Panc1 (cell line): Measurements from ENCODE around the gene PCDH8. TPM values are rescaled to one million over a fixed set of nuclear protein-coding genes. Genes with fewer than 3 reads are reported as not detected.

Source experiments
- ATAC-seq: fragments of 200-7000 bp; cut with Tn5 transposase; 2 replicates; pipeline ENCODE4 v1.9.1; 2020; ENCODE audit warnings: mild to moderate bottlenecking, moderate library complexity
- BruUV-seq: library from RNA; stranded (reverse); fragments of 400-500 nt; replicated peaks from 2 replicates; lab custom pipeline; 2021; lab: Mats Ljungman, UMichigan
- CTCF ChIA-PET: fragments of 300-600 bp; sonication (Branson Sonifier 250); formaldehyde crosslinking; loops from one replicate; lab custom pipeline; 2022; ENCODE audit warnings: antibody characterized with exemption; lab: Charles Lee
- POLR2A ChIA-PET: fragments of 300-600 bp; sonication (Branson Sonifier 250); formaldehyde crosslinking; loops from one replicate; lab custom pipeline; 2022; ENCODE audit warnings: antibody characterized with exemption; lab: Charles Lee
- DNase-seq: peaks from one replicate; pipeline ENCODE4 v3.0.0-alpha.2; 2010; ENCODE audit warnings: low read depth, low spot score
- H3K27ac ChIP-seq: 2 replicates; pipeline ENCODE4 v1.5.1; 2011; ENCODE audit warnings: mild to moderate bottlenecking, low read length, inconsistent platforms
- H3K27me3 ChIP-seq: fragments of 200-500 bp; sonication (Bioruptor generic); 2 replicates; pipeline ENCODE4 v1.6.0; 2014; ENCODE audit warnings: low read length, inconsistent platforms; ENCODE audit not compliant: control insufficient read depth, insufficient read depth
- H3K36me3 ChIP-seq: fragments of 200-500 bp; sonication (Bioruptor generic); 2 replicates; pipeline ENCODE4 v1.5.1; 2014; ENCODE audit warnings: inconsistent platforms, mild to moderate bottlenecking, low read length, moderate library complexity; ENCODE audit not compliant: control insufficient read depth, insufficient read depth
- H3K4me1 ChIP-seq: 2 replicates; pipeline ENCODE4 v1.5.1; 2011; ENCODE audit warnings: inconsistent platforms, mild to moderate bottlenecking, low read length, moderate library complexity; ENCODE audit not compliant: control insufficient read depth, insufficient read depth
- H3K4me3 ChIP-seq, 2 experiments: 2 replicates each; pipeline ENCODE4 v1.5.1; 2011 to 2012; ENCODE audit warnings: low read depth in 2 of 2, low read length in 2 of 2, mild to moderate bottlenecking in 2 of 2, inconsistent platforms in 1 of 2, moderate library complexity in 1 of 2
- H3K9me3 ChIP-seq: fragments of 200-500 bp; sonication (Bioruptor generic); 2 replicates; pipeline ENCODE4 v1.5.1; 2014; ENCODE audit warnings: low read depth, mild to moderate bottlenecking, inconsistent platforms, low read length, moderate library complexity; ENCODE audit not compliant: control insufficient read depth, insufficient read depth
- POLR2AphosphoS5 ChIP-seq: IDR thresholded peaks from 2 replicates; pipeline ENCODE4 v1.6.1; 2012; ENCODE audit warnings: mild to moderate bottlenecking, low read depth, low read length, moderate library complexity
- SIN3A ChIP-seq: IDR thresholded peaks from 2 replicates; pipeline ENCODE4 v1.6.1; 2012; ENCODE audit warnings: low read depth, mild to moderate bottlenecking, low read length, moderate library complexity, borderline replicate concordance; ENCODE audit not compliant: insufficient read depth
- TCF7L2 ChIP-seq: IDR thresholded peaks from 2 replicates; pipeline ENCODE4 v1.6.1; 2011; ENCODE audit warnings: mild to moderate bottlenecking, low read depth, low read length, inconsistent platforms
- in situ Hi-C: cut with HindIII; loops from 2 replicates; pipeline ENCODE4 v1.10.0; 2016; ENCODE audit warnings: low sequenced_read_pairs, low pct_unique_long_range_greater_than_20kb
- intact Hi-C: fragments of 100-400 bp; cut with micrococcal nuclease; formaldehyde crosslinking; loops from one replicate; pipeline ENCODE4 v1.10.0; 2022; ENCODE audit not compliant: unreplicated experiment
- total RNA-seq: library from RNA; stranded (reverse); gene quantifications from one replicate; pipeline ENCODE4 v1.2.1, GENCODE V29; 2021; ENCODE audit not compliant: unreplicated experiment
- TF ChIP-seq, protein P1 (sequence below): fragments of 450-650 bp; IDR thresholded peaks from 2 replicates; pipeline ENCODE4 v1.5.1; 2017; ENCODE audit warnings: mild to moderate bottlenecking
- TF ChIP-seq, protein P2 (sequence below), 2 experiments: IDR thresholded peaks; 2 replicates each; pipeline ENCODE4 v1.6.1; 2011 to 2012; ENCODE audit warnings: low read depth in 2 of 2, control low read depth in 1 of 2, low read length in 1 of 2, mild to moderate bottlenecking in 1 of 2, moderate library complexity in 1 of 2; ENCODE audit not compliant: insufficient read depth in 1 of 2

PCDH8 gene
- total RNA-seq, 1 experiment from 2014 or later = not detected

DNA sequence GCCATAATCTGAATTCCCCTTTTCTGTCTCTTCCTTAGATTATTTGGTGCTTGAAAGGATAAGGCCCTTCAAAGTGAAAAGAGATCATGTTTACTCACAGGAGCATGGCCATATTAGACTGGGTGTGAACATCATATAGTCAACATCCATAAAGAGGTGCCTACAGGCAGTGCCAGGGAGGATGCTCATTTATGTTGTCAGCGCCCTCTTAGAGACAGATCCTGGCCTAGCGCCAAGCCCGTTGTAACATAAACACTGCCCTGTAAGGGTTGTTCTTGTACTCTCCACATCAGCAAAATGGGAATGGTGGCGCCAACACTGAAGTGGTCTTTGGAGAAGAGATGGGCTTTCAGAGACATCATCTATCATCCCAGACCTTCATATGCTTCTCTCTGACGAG is 16.1 kb downstream of the PCDH8 start:
- Histone ChIP-seq H3K36me3 (no peaks in the 10 kb centered on the region), H3K27me3 (no peaks in the 10 kb centered on the region; the same call in 1 of the 2 replicates), H3K27ac (no peak overlapping the region), H3K4me1 (no peaks in the 10 kb centered on the region), H3K9me3 (no peaks in the 10 kb centered on the region), H3K4me3 (no peak overlapping the region)
- BruUV-seq = no TSS peak
- no peak for ATAC-seq
- ChIA-PET POLR2A (no interaction called here), CTCF (no interaction called here)
- in situ Hi-C loops = no loop called here
- no peak for DNase-seq
- intact Hi-C loops = no loop called here
- TF ChIP-seq SIN3A (no peak), TCF7L2 (no peak), POLR2AphosphoS5 (no peak)
- TF ChIP-seq, protein P1, sequence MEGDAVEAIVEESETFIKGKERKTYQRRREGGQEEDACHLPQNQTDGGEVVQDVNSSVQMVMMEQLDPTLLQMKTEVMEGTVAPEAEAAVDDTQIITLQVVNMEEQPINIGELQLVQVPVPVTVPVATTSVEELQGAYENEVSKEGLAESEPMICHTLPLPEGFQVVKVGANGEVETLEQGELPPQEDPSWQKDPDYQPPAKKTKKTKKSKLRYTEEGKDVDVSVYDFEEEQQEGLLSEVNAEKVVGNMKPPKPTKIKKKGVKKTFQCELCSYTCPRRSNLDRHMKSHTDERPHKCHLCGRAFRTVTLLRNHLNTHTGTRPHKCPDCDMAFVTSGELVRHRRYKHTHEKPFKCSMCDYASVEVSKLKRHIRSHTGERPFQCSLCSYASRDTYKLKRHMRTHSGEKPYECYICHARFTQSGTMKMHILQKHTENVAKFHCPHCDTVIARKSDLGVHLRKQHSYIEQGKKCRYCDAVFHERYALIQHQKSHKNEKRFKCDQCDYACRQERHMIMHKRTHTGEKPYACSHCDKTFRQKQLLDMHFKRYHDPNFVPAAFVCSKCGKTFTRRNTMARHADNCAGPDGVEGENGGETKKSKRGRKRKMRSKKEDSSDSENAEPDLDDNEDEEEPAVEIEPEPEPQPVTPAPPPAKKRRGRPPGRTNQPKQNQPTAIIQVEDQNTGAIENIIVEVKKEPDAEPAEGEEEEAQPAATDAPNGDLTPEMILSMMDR = no peak
- TF ChIP-seq, protein P2, sequence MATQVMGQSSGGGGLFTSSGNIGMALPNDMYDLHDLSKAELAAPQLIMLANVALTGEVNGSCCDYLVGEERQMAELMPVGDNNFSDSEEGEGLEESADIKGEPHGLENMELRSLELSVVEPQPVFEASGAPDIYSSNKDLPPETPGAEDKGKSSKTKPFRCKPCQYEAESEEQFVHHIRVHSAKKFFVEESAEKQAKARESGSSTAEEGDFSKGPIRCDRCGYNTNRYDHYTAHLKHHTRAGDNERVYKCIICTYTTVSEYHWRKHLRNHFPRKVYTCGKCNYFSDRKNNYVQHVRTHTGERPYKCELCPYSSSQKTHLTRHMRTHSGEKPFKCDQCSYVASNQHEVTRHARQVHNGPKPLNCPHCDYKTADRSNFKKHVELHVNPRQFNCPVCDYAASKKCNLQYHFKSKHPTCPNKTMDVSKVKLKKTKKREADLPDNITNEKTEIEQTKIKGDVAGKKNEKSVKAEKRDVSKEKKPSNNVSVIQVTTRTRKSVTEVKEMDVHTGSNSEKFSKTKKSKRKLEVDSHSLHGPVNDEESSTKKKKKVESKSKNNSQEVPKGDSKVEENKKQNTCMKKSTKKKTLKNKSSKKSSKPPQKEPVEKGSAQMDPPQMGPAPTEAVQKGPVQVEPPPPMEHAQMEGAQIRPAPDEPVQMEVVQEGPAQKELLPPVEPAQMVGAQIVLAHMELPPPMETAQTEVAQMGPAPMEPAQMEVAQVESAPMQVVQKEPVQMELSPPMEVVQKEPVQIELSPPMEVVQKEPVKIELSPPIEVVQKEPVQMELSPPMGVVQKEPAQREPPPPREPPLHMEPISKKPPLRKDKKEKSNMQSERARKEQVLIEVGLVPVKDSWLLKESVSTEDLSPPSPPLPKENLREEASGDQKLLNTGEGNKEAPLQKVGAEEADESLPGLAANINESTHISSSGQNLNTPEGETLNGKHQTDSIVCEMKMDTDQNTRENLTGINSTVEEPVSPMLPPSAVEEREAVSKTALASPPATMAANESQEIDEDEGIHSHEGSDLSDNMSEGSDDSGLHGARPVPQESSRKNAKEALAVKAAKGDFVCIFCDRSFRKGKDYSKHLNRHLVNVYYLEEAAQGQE (IDR thresholded peaks at IDR 0.05; ENCODE audit: insufficient read depth in 1 of 2, low read depth in 2 of 2, low read length in 1 of 2) = no peak

DNA sequence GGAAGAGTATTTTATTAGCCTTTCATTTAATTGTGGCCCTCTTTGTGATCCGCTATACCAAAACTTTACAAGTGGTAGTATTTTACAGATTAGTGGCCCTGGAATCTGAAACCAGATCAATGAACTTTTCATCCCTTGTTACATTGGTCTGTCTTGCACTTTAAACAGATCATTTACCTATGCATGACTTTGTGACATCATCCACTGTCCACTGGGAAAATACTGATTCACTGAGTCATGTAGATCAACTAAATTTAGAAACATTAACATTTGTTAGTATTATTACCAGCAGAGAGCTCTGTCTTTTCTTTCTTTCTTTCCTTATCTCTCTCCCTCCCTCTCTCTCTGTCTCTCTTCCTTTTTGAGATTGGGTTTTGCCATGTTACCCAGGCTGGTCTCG is 17.5 kb downstream of the PCDH8 start:
- H3K4me1 ChIP-seq = no peaks in the 10 kb centered on the region
- no peak overlapping the region for H3K4me3 ChIP-seq
- ATAC-seq = no peak
- no peaks in the 10 kb centered on the region for H3K36me3 ChIP-seq
- no TSS peak for BruUV-seq
- H3K9me3 ChIP-seq = no peaks in the 10 kb centered on the region
- TF ChIP-seq, protein P2 (IDR thresholded peaks at IDR 0.05; ENCODE audit: insufficient read depth in 1 of 2, low read depth in 2 of 2, low read length in 1 of 2) = no peak
- TF ChIP-seq POLR2AphosphoS5 (no peak), TCF7L2 (no peak), SIN3A (no peak)
- TF ChIP-seq, protein P1 = no peak
- ChIA-PET POLR2A (no interaction called here), CTCF (no interaction called here)
- H3K27me3 ChIP-seq = no peaks in the 10 kb centered on the region; the same call in 1 of the 2 replicates
- no peak overlapping the region for H3K27ac ChIP-seq
- no peak for DNase-seq
- intact Hi-C loops = no loop called here
- in situ Hi-C loops = no loop called here
